NCI-H526 treated with DMSO at 0.1 percent for 48 hours (cell line): ENCODE measurements around the gene ERBB2.
"Not testable (repeated sequence)": the region's sequence is repeated elsewhere in the genome, so short reads cannot be mapped to it uniquely, and the experiment has no call there.

Experiments
- DNase-seq: peaks from one replicate; lab custom pipeline; 2025; lab: John Stamatoyannopoulos, UW

The ERBB2 gene

GRCh38 chr17:39678340-39679116 is 21.3 kb upstream of the ERBB2 start:
- no peak for DNase-seq

GRCh38 chr17:39679521-39680192 is 20.2 kb upstream of the ERBB2 start:
- DNase-seq: no peak

GRCh38 chr17:39683295-39683939 is 16.4 kb upstream of the ERBB2 start:
- no peak for DNase-seq

- no peak for DNase-seq
These were observed 15.3 kb upstream of the ERBB2 start for GRCh38 chr17:39684369-39685192.

GRCh38 chr17:39687101-39687545 is 12.7 kb upstream of the ERBB2 start:
- no peak for DNase-seq

GRCh38 chr17:39687546-39688474 is 12.1 kb upstream of the ERBB2 start, which contains the start of gene PGAP3:
Gene PGAP3, minus strand, starts transcription at chr17:39688057. Its CDS starts 43 bp downstream, at chr17:39688014.
- DNase-seq: peak; percentile 79

- no peak for DNase-seq
These were observed 11.4 kb upstream of the ERBB2 start for GRCh38 chr17:39688475-39688835.

GRCh38 chr17:39688945-39689344 is 10.9 kb upstream of the ERBB2 start:
- DNase-seq: no peak

GRCh38 chr17:39694593-39694992 is 5.3 kb upstream of the ERBB2 start:
- no peak for DNase-seq

- DNase-seq: no peak
These were observed 4.8 kb upstream of the ERBB2 start for GRCh38 chr17:39695089-39695474.

GRCh38 chr17:39696731-39697130 is 3.1 kb upstream of the ERBB2 start:
- DNase-seq: no peak

- DNase-seq: no peak
These were observed 1.9 kb upstream of the ERBB2 start for GRCh38 chr17:39697961-39698360.

GRCh38 chr17:39699157-39699817 is 577 bp upstream of the ERBB2 start:
- not testable (repeated sequence) for DNase-seq

GRCh38 chr17:39700148-39700987 is 504 bp downstream of the ERBB2 start:
- DNase-seq: no peak

- no peak for DNase-seq
These were observed 1.3 kb downstream of the ERBB2 start for GRCh38 chr17:39701012-39701783.

GRCh38 chr17:39701784-39702422 is 2.0 kb downstream of the ERBB2 start:
- DNase-seq: no peak

GRCh38 chr17:39702901-39703893 is 3.3 kb downstream of the ERBB2 start:
- no peak for DNase-seq
